Measurements from ENCODE around the gene LAMTOR5.

Gene LAMTOR5

GRCh38 chr1:110385369-110385768 is 22.1 kb downstream of the LAMTOR5 start:
- DNase-seq: no peak

GRCh38 chr1:110384581-110385321 is 22.7 kb downstream of the LAMTOR5 start:
- DNase-seq: no peak

- DNase-seq: peak; percentile 39
Observed at GRCh38 chr1:110383251-110383990, 24.1 kb downstream of the LAMTOR5 start.

- peak; percentile 15 for DNase-seq
Observed at GRCh38 chr1:110380672-110381283, 26.7 kb downstream of the LAMTOR5 start.

- no peak for DNase-seq
Observed at GRCh38 chr1:110375490-110375889, 32.0 kb downstream of the LAMTOR5 start.

- peak; percentile 31 for DNase-seq
Observed at GRCh38 chr1:110370827-110371226, 36.7 kb downstream of the LAMTOR5 start.

- DNase-seq: peak; percentile 75
Observed at GRCh38 chr1:110364221-110364620, 43.3 kb downstream of the LAMTOR5 start.

- no peak for DNase-seq
Observed at GRCh38 chr1:110361856-110362255, 45.6 kb downstream of the LAMTOR5 start.

GRCh38 chr1:110360431-110360830 is 47.1 kb downstream of the LAMTOR5 start:
- DNase-seq: no peak

- DNase-seq: no peak
Observed at GRCh38 chr1:110356379-110356778, 51.1 kb downstream of the LAMTOR5 start.

GRCh38 chr1:110355321-110355720 is 52.2 kb downstream of the LAMTOR5 start:
- DNase-seq: no peak

Measured in hematopoietic multipotent progenitor cell treated with erythropoietin and hydrocortisone succinate and interleukin-3 and kit ligand, for 6 days (in vitro differentiated cells).